Panc1 (cell line): Measurements from ENCODE around the gene IGBP1.

Experiments used
- CTCF ChIP-seq: fragments of 450-650 bp; IDR thresholded peaks from 2 replicates; pipeline ENCODE4 v1.5.1; 2017; ENCODE audit warnings: mild to moderate bottlenecking
- POLR2AphosphoS5 ChIP-seq: IDR thresholded peaks from 2 replicates; pipeline ENCODE4 v1.6.1; 2012; ENCODE audit warnings: mild to moderate bottlenecking, low read depth, low read length, moderate library complexity

GRCh38 chrX:70096052-70096451 is 37.2 kb upstream of the IGBP1 start:
- TF ChIP-seq POLR2AphosphoS5 (no peak), CTCF (peak; percentile 36)
